HEK293 (cell line): ENCODE measurements around the gene PRSS8.

Experiments
- EGR2 ChIP-seq: fragments of 450-650 bp; formaldehyde crosslinking; IDR thresholded peaks from 2 replicates; pipeline ENCODE4 v1.5.1; 2016; ENCODE audit warnings: low read depth, missing biosample characterization, missing genetic modification characterization
- HIC1 ChIP-seq: fragments of 450-650 bp; formaldehyde crosslinking; IDR thresholded peaks from 2 replicates; pipeline ENCODE4 v1.5.1; 2016; ENCODE audit warnings: missing biosample characterization, missing genetic modification characterization
- MYNN ChIP-seq: fragments of 450-650 bp; formaldehyde crosslinking; IDR thresholded peaks from 2 replicates; pipeline ENCODE4 v1.5.1; 2016; ENCODE audit warnings: missing biosample characterization, missing genetic modification characterization, borderline replicate concordance
- RBAK ChIP-seq: fragments of 450-650 bp; formaldehyde crosslinking; IDR thresholded peaks from 2 replicates; pipeline ENCODE4 v1.5.1; 2016; ENCODE audit warnings: missing biosample characterization, missing genetic modification characterization
- ZBTB1 ChIP-seq: fragments of 450-650 bp; formaldehyde crosslinking; IDR thresholded peaks from 2 replicates; pipeline ENCODE4 v1.5.1; 2016; ENCODE audit warnings: missing biosample characterization, missing genetic modification characterization
- ZFHX2 ChIP-seq: fragments of 450-650 bp; formaldehyde crosslinking; conservative IDR thresholded peaks from 2 replicates; pipeline ENCODE4 v1.5.1; 2016; ENCODE audit warnings: missing biosample characterization, missing genetic modification characterization
- ZNF155 ChIP-seq: fragments of 450-650 bp; formaldehyde crosslinking; IDR thresholded peaks from 2 replicates; pipeline ENCODE4 v1.5.1; 2016; ENCODE audit warnings: missing biosample characterization, missing genetic modification characterization
- ZNF175 ChIP-seq: fragments of 450-650 bp; formaldehyde crosslinking; IDR thresholded peaks from 2 replicates; pipeline ENCODE4 v1.5.1; 2016; ENCODE audit warnings: missing biosample characterization, missing genetic modification characterization
- ZNF184 ChIP-seq: fragments of 450-650 bp; IDR thresholded peaks from 2 replicates; pipeline ENCODE4 v1.5.1; 2018; ENCODE audit warnings: missing biosample characterization, mild to moderate bottlenecking, missing genetic modification characterization
- ZNF19 ChIP-seq: fragments of 450-650 bp; formaldehyde crosslinking; IDR thresholded peaks from 2 replicates; pipeline ENCODE4; 2016; ENCODE audit warnings: missing biosample characterization, missing genetic modification characterization, low read depth
- ZNF2 ChIP-seq: fragments of 450-650 bp; formaldehyde crosslinking; IDR thresholded peaks from 2 replicates; pipeline ENCODE4 v1.5.1; 2016; ENCODE audit warnings: missing biosample characterization, missing genetic modification characterization
- ZNF221 ChIP-seq: fragments of 450-650 bp; formaldehyde crosslinking; IDR thresholded peaks from 2 replicates; pipeline ENCODE4 v1.5.1; 2017; ENCODE audit warnings: missing biosample characterization, missing genetic modification characterization, borderline replicate concordance
- ZNF23 ChIP-seq: fragments of 450-650 bp; formaldehyde crosslinking; IDR thresholded peaks from 2 replicates; pipeline ENCODE4 v1.5.1; 2016; ENCODE audit warnings: missing biosample characterization, missing genetic modification characterization, borderline replicate concordance
- ZNF266 ChIP-seq: fragments of 450-650 bp; formaldehyde crosslinking; IDR thresholded peaks from 2 replicates; pipeline ENCODE4 v1.5.1; 2016; ENCODE audit warnings: missing biosample characterization, missing genetic modification characterization, low read depth
- ZNF292 ChIP-seq: fragments of 450-650 bp; formaldehyde crosslinking; IDR thresholded peaks from 2 replicates; pipeline ENCODE4 v1.5.1; 2016; ENCODE audit warnings: low read depth, missing biosample characterization, missing genetic modification characterization, borderline replicate concordance
- ZNF311 ChIP-seq: fragments of 450-650 bp; formaldehyde crosslinking; IDR thresholded peaks from 2 replicates; pipeline ENCODE4 v1.5.1; 2017; ENCODE audit warnings: missing biosample characterization, missing genetic modification characterization, borderline replicate concordance
- ZNF394 ChIP-seq: fragments of 450-650 bp; formaldehyde crosslinking; IDR thresholded peaks from 2 replicates; pipeline ENCODE4 v1.5.1; 2016; ENCODE audit warnings: missing biosample characterization, missing genetic modification characterization, mild to moderate bottlenecking, moderate library complexity, borderline replicate concordance
- ZNF398 ChIP-seq: fragments of 450-650 bp; formaldehyde crosslinking; IDR thresholded peaks from 2 replicates; pipeline ENCODE4 v1.5.1; 2017; ENCODE audit warnings: missing biosample characterization, missing genetic modification characterization
- ZNF449 ChIP-seq: fragments of 450-650 bp; formaldehyde crosslinking; IDR thresholded peaks from 2 replicates; pipeline ENCODE4 v1.5.1; 2017; ENCODE audit warnings: missing biosample characterization, mild to moderate bottlenecking, missing genetic modification characterization, moderate library complexity
- ZNF513 ChIP-seq: fragments of 450-650 bp; IDR thresholded peaks from 2 replicates; pipeline ENCODE4 v1.5.1; 2018; ENCODE audit warnings: missing biosample characterization, missing genetic modification characterization
- ZNF585B ChIP-seq: fragments of 450-650 bp; formaldehyde crosslinking; IDR thresholded peaks from 2 replicates; pipeline ENCODE4 v1.5.1; 2016; ENCODE audit warnings: missing biosample characterization, missing genetic modification characterization
- ZNF624 ChIP-seq: fragments of 450-650 bp; formaldehyde crosslinking; IDR thresholded peaks from 2 replicates; pipeline ENCODE4 v1.5.1; 2017; ENCODE audit warnings: missing biosample characterization, missing genetic modification characterization
- ZNF645 ChIP-seq: fragments of 450-650 bp; formaldehyde crosslinking; IDR thresholded peaks from 2 replicates; pipeline ENCODE4; 2016; ENCODE audit warnings: missing biosample characterization, missing genetic modification characterization
- ZNF658 ChIP-seq: fragments of 450-650 bp; formaldehyde crosslinking; IDR thresholded peaks from 2 replicates; pipeline ENCODE4; 2016; ENCODE audit warnings: missing biosample characterization, missing genetic modification characterization
- ZNF692 ChIP-seq: fragments of 450-650 bp; formaldehyde crosslinking; IDR thresholded peaks from 2 replicates; pipeline ENCODE4 v1.5.1; 2016; ENCODE audit warnings: missing biosample characterization, missing genetic modification characterization
- ZNF776 ChIP-seq: fragments of 450-650 bp; formaldehyde crosslinking; IDR thresholded peaks from 2 replicates; pipeline ENCODE4 v1.5.0; 2017; ENCODE audit warnings: missing biosample characterization, missing genetic modification characterization, borderline replicate concordance
- ZNF791 ChIP-seq: fragments of 450-650 bp; formaldehyde crosslinking; IDR thresholded peaks from 2 replicates; pipeline ENCODE4 v1.5.1; 2016; ENCODE audit warnings: missing biosample characterization, missing genetic modification characterization
- ZSCAN30 ChIP-seq: fragments of 450-650 bp; IDR thresholded peaks from 2 replicates; pipeline ENCODE4 v1.5.1; 2018; ENCODE audit warnings: missing biosample characterization, mild to moderate bottlenecking, missing genetic modification characterization, moderate library complexity

The PRSS8 gene

GRCh38 chr16:31142109-31143010 is 6.8 kb upstream of the PRSS8 start (continued):
- TF ChIP-seq ZNF585B (tag by site-specific recombination), result no peak
- TF ChIP-seq ZNF175 (tag by site-specific recombination), result no peak
- no peak for TF ChIP-seq ZNF2 (tag by site-specific recombination)
- TF ChIP-seq ZNF513, result no peak; the same call in 1 of the 2 replicates
- TF ChIP-seq ZNF266 (tag by site-specific recombination), result no peak
- no peak for TF ChIP-seq ZNF155 (tag by site-specific recombination)
- no peak for TF ChIP-seq ZNF221 (tag by site-specific recombination)
- no peak for TF ChIP-seq ZNF23 (tag by site-specific recombination)
- TF ChIP-seq ZNF311 (tag by site-specific recombination), result no peak
- TF ChIP-seq ZNF645 (tag by site-specific recombination), result no peak
- no peak for TF ChIP-seq ZNF776
- 0 out of 2 replicates have a peak, but pooled peaks have one; percentile 23 for TF ChIP-seq ZNF692 (tag by site-specific recombination)
- no peak for TF ChIP-seq ZNF19 (tag by site-specific recombination)
- TF ChIP-seq ZNF292, result no peak
- peak; percentile 97 for TF ChIP-seq HIC1
- no peak for TF ChIP-seq ZNF658 (tag by site-specific recombination)
- TF ChIP-seq MYNN, result no peak
- peak; percentile 2 for TF ChIP-seq ZSCAN30 (tag by site-specific recombination)
- TF ChIP-seq RBAK (tag by site-specific recombination), result no peak
- TF ChIP-seq ZNF449 (tag by site-specific recombination), result no peak
- peak; percentile 87 for TF ChIP-seq EGR2 (tag by site-specific recombination)
- TF ChIP-seq ZNF624 (tag by site-specific recombination), result no peak
- TF ChIP-seq ZNF791 (tag by site-specific recombination), result no peak
- peak; percentile 52; the same call in 1 of the 2 replicates for TF ChIP-seq ZNF398 (tag by site-specific recombination)
- no peak for TF ChIP-seq ZBTB1 (tag by site-specific recombination)
- peak; percentile 68; the same call in 1 of the 2 replicates for TF ChIP-seq ZFHX2 (tag by site-specific recombination)
- no peak for TF ChIP-seq ZNF394
- peak; percentile 53; the same call in 1 of the 2 replicates for TF ChIP-seq ZNF184 (tag by site-specific recombination)
